CD4-positive, alpha-beta T cell treated with Interleukin-10 for 1 hour (primary cell): ENCODE measurements around the gene VSIG10L2.
"Not testable (repeated sequence)": the region's sequence is repeated elsewhere in the genome, so short reads cannot be mapped to it uniquely, and the experiment has no call there.

Experiments used
- DNase-seq: peaks from one replicate; pipeline ENCODE4 v3.0.0-alpha.2; 2020

Gene VSIG10L2

DNA sequence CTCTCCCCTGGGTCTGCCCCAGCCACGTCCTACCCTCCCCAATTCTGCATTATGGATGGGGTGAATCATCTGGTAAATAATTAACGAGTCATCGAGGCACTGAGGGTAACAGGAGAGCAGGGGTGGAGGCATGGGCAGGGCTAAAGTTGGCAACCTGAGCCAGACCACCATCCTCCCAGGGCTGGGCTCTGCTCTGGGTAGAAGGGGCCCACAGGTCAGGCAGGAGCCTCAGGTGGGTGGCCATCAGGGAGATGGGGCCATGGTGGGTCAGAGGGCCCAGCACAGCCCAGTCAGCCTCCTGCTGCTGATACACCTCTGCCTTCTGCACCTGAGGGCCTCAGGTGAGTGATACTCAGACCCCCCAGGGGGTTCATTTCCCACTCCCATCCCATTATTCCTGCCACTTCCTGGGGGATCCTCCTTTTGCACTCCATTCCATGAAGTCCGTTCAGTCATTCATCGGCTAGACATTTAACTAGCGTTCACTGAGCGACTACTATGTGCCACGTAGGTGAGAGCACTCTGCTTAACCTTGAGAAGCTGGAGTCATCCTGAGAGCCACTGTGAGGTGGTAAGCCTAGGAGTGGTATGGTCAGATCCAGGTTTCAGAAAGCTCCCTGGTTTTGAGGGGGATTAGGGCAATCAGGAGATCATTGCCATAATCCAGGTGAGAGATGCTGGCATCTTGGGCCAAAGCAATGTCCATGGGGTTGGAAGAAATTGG lies at the start of gene VSIG10L2:
Gene VSIG10L2 (plus strand): TSS at position 248 of the 724 bp plus-strand sequence. CDS start 12 bp downstream, at position 260.
- no peak for DNase-seq

DNA sequence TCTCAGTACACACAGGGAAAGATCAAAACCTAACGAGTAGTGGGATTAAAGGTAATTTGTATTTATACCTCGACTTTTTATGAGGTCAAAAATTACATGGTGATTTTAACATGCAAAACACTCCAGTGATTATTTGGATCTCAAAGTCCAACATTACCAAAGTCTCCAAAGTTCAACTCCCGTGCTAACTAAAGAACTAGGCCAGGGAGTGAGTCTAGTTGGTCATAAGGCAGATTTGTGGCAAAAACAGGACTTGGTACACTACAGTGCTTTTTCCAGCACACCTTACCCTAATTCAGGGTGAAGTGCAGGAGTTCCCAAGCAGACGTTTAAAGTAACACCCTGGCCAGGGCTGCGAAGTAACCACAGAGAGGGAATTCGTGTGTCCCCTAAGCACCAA lies 44.0 kb upstream of the VSIG10L2 start:
- DNase-seq = no peak

DNA sequence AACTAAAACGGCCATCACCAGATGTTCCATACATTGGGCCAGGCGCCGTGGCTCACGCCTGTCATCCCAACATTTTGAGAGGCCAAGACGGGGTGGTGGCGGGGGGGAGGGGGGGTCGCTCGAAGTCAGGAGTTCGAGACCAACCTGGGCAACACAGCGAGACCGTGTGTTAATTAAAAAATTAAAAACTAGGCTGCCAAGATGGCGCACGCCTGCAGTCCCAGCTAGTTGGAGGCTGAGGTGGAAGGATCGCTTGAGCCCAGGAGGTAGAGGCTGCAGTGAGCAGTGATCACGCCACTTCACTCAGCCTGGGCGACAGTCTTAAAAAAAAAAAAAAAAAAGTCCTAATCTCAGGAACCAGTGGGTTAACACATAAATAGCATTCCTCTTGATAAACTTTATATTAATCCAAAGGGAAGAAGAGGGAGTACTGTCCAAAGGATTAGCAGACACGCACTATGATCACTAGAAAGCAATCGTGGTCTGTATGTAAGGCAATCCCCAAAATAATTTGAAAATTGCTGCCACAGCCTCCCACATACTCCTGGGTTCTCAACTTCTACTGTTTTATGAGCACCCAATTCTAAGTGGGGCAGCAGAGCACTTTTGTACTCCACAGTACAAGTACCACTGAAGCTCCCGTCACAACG lies 43.4 kb upstream of the VSIG10L2 start:
- DNase-seq = no peak

DNA sequence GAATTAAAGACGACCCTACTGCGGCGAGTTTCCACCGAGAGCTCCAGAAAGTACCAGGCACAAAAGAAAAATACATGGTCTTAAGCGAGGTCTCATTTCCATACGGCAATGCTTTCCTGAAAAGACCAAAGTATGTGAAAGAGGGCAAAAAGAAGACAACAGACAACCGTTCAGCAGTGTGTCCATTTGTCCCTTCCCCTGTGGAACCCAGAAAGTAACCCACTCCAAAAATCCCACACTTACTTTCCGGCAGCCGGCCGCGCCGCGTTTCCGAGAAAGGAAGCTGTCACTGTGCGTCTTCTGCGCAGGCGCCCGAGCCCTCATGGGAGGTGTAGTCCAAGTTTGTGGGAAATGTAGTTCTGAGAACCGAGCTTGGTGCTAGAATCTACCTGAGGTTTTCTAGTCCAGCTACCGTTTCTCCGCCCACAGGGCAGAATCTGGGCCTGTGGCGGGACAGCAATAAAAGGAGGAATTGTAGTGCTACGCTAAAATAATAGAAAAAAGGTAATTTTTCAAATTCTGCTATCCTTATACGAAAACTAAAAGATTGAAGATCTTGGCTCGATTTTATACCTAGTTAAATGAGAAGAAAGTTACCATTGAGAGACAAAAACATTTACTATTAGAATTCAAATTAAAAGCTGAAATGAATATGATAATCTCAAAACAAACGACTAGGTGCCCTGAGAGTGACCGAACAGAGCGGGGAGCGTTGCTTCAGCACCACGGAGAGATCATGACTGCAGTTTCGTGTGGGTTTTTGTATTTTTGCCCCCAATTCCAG lies 42.7 kb upstream of the VSIG10L2 start, which contains the start of gene PUS3:
Gene PUS3 (minus strand): TSS at position 280 of the 784 bp plus-strand sequence. CDS start 6,922 bp downstream, outside the sequence.
- peak; percentile 91 for DNase-seq

DNA sequence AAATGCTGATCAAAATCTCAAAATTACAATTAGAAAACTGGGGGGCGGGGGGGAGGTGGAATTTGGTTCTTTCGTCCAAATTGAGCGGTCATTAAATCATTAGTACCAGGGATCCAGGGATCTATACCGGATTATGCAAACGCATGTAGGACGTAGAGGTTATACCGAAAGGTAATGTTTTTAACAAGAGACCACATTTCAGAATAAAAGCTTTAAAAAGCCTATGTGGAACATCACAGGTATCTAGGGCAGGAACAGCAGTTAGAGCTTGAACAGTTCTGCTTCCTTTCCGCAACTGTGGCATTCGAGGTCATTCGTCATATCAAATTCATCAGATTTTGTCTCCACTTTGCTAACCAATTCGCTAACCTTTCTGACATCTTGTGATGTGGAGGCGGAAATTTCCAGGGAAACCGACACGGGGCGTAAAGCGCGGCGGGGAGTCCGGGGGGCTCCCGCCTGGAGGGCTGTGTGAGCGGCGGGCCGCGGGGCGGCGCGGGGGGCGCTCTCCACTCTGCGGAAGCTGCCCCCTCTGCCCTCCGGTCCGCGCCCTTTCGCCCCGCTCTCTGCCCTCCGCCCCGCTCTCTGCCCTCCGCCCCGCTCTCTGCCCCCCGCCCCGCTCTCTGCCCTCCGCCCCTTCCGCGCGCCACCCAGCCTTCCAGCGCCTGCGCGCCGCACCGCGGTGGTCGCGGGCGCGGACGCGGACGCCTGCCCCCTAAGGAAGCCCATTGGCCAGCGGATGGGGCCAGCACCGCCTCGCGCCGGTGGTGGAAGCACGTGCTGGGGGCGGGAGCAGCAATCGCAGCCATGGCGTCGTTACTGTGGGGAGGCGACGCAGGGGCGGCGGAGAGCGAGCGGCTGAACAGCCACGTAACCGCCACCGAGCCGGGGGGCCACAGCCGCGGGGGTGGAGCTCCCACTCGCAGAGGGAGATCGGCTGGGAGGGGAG lies 41.9 kb upstream of the VSIG10L2 start, which contains the start of gene DDX25:
Gene DDX25 (plus strand): TSS at position 798 of the 949 bp plus-strand sequence. CDS start 10 bp downstream, at position 808.
- peak; percentile 29 for DNase-seq

DNA sequence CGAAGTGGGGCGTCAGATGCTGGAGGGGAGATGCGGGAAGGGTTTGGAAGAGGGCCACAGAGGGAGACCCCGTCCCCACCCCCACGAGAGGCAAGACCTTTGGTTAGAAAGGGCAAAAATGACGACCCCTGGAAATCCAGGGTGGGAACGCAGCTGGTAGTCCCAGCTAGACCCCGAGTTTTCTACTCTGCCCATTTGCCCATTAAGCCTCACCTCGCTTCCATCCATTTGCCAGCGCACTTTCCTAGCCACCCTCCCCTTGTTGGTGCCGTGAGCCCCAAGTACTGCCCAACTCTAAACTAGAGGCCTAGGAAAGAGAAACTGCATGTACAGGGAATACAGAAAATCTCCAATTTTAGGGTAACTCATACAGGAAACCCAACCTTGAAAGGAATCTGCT lies 41.2 kb upstream of the VSIG10L2 start:
- DNase-seq = no peak

DNA sequence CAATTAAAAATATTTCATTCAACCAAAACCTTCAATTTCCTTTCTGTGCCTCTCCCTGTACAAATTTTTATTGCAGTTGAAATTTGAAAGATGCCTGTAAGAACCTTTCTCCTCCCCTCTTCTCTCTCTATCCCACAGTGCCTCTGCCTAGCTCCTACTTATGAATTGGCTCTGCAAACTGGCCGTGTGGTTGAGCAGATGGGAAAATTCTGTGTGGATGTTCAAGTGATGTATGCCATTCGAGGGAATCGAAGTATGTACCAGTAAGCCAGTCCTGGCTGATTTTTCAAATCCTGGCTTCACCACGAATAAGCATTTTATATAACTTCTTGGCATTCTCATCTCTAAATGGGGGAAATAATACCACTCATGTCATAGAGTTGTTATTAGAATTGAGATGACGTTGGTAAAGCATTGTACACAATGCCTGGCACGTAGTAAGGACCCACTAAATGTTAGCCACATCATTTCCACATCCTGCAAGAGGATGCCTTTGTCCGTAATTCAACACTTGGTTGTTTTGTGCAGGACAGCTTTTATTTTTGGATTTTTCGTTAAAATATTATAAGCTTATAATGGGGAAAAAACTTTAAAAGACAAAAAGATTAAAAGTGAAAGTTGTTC lies 35.5 kb upstream of the VSIG10L2 start:
- no peak for DNase-seq

DNA sequence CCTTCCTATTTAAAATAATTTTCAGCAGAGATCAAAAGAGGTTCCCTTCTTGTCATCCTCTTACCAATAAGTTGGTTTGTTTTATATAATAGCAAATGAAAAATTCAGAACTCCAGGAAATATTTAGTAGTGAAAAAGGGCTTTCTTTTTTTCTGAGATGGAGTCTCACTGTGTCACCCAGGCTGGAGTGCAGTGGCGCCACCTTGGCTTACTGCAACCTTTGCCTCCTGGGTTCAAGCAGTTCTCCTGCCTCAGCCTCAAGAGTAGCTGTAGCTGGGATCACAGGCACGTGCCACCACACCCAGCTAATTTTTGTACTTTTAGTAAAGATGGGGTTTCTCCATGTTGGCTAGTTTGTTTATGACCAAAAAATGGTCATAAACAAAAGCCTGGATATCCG lies 31.2 kb upstream of the VSIG10L2 start:
- not testable (repeated sequence) for DNase-seq

DNA sequence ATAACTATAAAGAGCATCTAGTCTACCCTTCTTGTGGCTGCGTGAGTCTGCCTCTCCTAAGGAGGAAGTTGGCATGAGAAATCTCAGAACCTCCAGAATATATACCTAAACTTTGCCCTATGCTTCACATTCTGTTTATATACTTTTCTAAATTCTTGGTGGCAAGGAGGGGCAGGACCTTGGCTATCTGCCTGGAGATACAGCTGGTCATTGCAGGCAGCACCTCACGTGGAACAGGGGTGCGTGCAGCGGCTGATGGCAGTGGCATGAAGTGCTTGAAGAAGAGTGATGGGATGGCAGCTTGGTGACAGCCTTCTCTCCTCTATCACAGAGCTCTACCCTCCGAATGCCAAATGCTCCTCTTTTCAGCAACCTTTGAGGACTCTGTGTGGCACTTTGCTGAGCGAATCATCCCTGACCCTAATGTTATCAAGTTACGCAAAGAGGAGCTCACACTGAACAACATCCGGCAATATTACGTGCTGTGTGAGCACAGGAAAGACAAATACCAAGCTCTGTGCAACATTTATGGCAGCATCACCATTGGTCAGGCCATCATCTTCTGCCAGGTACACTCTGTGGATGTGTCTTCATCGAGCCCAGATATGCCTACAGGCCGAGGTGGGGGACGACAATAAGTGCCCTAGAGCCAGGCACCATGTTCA lies 29.0 kb upstream of the VSIG10L2 start:
- DNase-seq = no peak

DNA sequence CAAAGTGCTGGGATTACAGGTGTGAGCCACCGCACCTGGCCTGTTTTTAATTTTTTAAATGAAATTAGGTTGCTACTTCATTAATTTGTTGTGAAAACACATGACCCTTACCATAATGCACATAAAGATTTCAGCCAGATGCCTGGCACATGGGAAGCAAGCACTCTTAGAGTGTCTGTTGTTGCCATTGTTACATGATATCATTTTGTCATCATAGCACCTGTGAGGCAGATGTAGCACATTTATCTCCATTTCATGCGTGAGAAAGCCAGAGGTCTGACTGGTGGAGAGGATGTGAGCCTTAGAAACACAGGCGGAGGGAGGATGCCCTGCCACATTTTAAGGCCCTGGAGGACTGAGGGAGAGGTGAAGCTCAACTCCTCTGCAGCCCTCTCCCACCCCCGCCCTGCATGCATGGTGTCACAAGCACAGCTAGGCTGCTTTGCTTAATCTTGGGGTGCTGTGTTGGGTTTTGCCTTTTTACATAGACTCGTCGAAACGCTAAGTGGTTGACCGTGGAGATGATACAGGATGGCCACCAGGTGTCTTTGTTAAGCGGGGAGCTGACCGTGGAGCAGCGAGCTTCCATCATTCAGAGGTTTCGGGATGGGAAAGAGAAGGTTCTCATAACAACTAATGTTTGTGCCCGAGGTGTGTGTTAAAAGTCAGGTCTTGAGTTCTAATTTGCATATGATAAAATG lies 27.6 kb upstream of the VSIG10L2 start:
- DNase-seq = no peak

DNA sequence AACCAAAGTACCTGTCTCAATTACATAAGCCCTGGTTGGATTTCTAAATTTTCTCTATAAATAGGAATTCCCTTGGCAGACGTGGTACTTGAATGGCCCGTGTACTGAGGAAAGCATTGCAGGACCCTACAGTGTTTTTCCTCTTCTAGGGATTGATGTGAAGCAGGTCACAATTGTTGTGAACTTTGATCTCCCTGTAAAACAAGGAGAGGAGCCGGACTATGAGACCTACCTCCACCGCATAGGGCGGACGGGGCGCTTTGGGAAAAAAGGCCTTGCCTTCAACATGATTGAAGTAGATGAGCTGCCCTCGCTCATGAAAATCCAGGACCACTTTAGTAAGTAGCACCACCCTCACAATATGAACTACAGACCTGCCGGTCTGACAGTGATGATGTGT lies 24.8 kb upstream of the VSIG10L2 start:
- no peak for DNase-seq

DNA sequence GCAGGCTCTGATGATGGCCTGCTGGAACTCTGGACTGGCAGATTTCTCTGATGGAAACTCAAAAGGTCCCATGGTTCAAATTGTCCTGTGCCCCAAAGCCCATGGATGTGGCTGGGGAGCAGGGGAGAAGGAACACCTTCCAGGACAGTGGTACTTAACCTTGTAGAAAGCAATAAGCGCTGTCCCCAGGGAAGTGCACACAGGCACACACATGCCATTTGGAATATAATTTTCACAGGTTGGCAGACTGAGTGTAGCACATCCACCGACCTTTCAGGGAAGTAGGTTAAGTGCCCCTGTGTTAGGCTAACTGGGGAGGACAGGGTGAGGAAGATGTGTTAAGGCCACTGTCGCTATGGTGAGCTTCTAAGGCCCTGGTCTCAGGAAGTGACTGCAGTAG lies 23.7 kb upstream of the VSIG10L2 start:
- no peak for DNase-seq

DNA sequence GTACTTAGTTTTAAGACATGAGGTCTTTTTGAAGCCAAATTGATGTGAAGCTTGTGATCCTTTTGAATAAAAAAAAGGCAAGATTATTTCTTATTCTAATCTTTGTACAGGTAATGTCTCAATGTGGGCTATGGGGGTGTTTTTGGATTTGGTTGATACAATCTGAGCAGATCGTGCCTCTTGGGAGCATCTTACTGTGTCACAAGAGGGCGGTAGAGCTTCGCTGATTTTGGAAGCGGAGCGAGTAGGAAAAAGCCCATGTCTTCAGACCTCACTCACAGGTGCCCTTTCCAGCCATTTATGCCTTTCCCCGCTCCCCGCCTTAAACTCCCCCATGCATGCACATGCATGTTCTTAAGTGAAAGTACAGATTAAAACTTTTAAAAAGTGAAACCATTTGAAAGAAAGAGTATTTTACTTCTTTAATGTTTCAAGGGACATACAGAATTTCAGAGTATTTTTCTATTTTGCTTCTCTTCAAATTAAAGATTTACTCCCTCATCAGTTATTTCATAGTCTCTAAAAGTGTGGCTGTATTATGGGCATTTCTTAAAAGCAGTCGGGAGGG lies 22.7 kb upstream of the VSIG10L2 start:
- peak; percentile 61 for DNase-seq

DNA sequence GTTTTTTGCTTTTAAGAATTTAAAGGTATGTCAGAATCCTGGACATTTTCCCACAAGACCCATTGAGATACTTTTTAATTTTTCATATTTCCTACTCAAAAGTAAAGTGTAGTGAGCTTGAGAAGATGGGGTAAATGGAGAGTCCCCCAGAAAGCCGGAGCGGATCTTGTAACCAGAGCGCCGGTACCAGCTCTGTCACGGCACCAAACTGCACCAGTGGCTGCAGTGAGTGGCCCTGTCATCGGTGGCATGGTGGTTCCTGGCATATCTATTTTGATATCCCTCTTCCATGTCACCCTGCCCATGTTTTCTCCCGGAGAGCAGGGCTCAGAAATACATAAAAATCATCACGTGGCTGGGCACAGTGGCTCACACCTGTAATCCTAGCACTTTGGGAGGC lies 22.2 kb upstream of the VSIG10L2 start:
- DNase-seq = no peak

DNA sequence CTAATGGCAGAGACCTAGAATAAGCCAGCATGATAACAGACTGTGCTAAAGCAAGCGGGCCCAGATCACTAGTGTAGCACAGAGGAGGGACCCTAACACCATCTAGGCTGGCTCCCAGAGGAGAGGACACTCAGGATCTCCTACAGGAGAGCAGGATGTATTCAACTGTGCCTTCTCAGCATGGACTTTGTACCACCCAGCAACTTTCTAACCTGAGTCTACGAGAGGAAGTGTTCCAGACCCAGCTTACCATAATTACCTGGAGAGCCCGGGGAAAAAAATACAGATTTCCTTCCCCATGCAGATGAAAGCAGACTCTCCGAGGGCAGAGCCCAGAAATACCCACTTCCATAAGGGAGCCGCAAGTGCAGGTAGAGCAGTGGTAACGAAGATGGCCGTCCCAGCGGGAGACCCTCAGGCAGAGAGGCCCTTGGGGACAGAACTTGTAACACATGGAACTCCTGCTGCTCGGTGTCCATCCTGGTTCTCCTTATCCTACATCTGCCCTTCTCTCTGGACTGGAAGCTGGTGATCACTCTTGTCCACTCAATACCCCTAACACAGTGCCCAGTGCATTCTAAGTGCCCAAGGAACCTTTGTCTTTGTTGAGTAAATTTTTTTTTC lies 21.3 kb upstream of the VSIG10L2 start:
- DNase-seq = no peak

DNA sequence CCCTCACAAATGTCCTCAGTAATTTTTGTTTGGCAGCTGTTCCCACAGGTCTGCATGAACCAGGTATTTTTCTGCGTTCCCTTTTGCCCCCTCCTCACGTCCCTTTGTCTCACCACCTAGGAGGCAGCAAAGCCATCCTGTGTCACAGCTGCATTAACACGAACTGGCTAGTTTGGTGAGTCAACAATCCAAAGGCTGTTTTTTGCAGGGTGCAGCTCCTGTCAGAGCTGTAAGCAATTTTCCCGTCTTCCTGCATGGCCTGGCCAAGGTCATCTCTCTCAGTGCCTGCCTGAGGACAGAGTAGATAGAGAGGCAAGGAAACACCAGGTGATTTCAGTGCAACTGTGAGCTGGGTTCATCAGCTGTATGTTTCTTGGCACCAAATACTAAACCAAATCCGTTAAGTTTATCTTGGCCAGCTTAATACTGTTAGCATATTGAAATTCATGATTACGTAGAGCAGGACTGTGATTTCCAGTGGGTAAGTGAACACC lies 20.6 kb upstream of the VSIG10L2 start:
- DNase-seq = no peak

DNA sequence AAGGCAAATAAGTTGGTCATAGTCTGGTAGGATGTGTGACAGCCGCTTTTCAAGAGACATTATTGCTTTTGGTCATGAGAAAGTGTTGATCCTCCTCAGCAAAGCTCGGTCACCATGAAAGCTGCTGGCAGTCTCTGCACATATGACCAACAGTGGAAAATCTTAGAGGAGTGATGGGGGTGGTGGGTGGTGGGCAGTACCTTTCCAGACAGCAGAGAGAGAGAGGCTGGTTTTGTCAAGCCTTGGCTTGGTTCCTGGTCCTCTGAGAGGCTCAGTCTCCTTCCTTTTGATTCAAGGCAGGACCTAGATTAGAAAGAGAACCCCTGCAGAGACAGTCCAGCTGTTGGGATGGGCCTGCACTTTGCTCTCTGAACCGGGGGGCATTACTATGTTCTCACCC lies 20.0 kb upstream of the VSIG10L2 start:
- no peak for DNase-seq

DNA sequence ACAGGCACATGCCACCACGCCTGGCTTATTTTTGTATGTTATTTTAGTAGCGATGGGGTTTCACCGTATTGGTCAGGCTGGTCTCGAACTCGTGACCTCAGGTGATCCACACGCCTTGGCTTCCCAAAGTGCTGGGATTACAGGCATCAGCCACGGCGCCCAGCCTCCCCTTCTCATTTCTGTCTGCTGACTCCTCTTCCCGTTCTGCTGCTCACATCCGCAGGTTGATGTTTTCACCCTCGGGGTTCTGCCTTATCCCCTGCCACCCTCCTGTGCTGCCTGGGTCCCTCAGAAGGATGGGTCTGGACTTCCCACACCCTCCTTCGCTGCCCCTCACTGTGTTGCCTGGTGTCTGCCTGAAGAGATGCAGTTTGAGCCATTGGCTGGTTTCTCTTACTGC lies 19.2 kb upstream of the VSIG10L2 start:
- no peak for DNase-seq

DNA sequence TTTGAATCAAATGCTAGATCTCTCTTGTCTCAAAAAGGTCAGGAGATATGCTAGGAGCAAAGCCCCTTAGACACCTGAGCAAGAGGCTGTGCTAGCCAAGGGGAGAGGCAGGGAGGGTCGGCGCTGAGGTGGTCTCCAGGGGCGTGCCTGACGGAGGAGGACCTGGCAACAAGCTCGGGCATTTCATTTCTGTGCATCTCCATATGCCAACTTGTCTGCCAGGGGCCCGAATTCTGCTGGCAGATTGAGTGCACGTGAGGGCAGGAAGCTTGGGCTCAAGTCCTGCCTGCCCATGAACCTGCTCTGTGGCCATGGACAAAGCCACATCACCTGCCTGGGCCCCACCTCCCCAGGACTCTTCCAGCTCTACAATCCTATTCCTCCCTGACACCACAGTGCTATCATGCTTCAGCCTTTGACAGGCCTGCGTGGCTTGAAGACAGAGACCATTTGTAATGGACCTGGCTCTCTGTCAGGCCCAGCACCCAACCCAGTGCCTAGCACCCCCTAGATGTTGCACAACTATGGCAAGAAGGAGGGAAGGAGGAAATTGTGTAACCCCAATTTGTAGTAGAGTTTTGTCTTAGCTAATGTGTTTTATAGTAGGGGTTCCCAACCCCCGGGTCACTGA lies 16.3 kb upstream of the VSIG10L2 start:
- DNase-seq = no peak
